ENCODE measurements around the gene PLPPR5. TPM values are rescaled to one million over a fixed set of nuclear protein-coding genes. Genes with fewer than 3 reads are reported as not detected.

PLPPR5 gene
- total RNA-seq, 4 donors from 2014 or later = 0.12 to 0.13 TPM; not detected in 2

GRCh38 chr1:98870959-98871903 lies 133.4 kb downstream of the PLPPR5 start:
- no peak overlapping the region for H3K27ac ChIP-seq
- ATAC-seq = no peak

GRCh38 chr1:98865796-98866195 lies 138.9 kb downstream of the PLPPR5 start:
- Histone ChIP-seq H3K9me3 (no peaks in the 10 kb centered on the region), H3K4me1 (no peaks in the 10 kb centered on the region), H3K4me3 (no peak overlapping the region), H3K36me3 (no peaks in the 10 kb centered on the region), H3K27me3 (peaks cover 5% of the 10 kb centered on the region), H3K27ac (no peak overlapping the region)
- 60 to 67% methylated on average over 1 of the region's 1 CpG for WGBS, 2 donors (ENCODE audit: low coverage in 1 of 2)
- no peak for ATAC-seq
- no peak for TF ChIP-seq EP300 (IDR thresholded peaks at IDR 0.05)

More at GRCh38 chr1:98870959-98871903, 133.4 kb downstream of the PLPPR5 start:
- no peaks in the 10 kb centered on the region for H3K9me3 ChIP-seq
- TF ChIP-seq CTCF (IDR thresholded peaks at IDR 0.05) (no peak), POLR2AphosphoS5 (IDR thresholded peaks at IDR 0.05) (no peak), POLR2A (IDR thresholded peaks at IDR 0.05) (no peak), EP300 (IDR thresholded peaks at IDR 0.05) (no peak)
- H3K36me3 ChIP-seq = no peaks in the 10 kb centered on the region
- no peak overlapping the region for H3K4me3 ChIP-seq
- H3K27me3 ChIP-seq = no peaks in the 10 kb centered on the region
- WGBS, 2 donors (ENCODE audit: low coverage in 1 of 2) = 66 to 79% methylated on average over 7 to 9 of the region's 9 CpGs
- no peaks in the 10 kb centered on the region for H3K4me1 ChIP-seq

GRCh38 chr1:98860329-98860728 lies 144.3 kb downstream of the PLPPR5 start:
- no peaks in the 10 kb centered on the region for H3K9me3 ChIP-seq
- no peak for ATAC-seq
- 46 to 75% methylated on average over 1 of the region's 1 CpG for WGBS, 2 donors (ENCODE audit: low coverage in 1 of 2)
- no peak overlapping the region for H3K4me3 ChIP-seq
- H3K4me1 ChIP-seq = no peaks in the 10 kb centered on the region
- no peaks in the 10 kb centered on the region for H3K27me3 ChIP-seq
- no peak for TF ChIP-seq CTCF (IDR thresholded peaks at IDR 0.05)
- TF ChIP-seq EP300 (IDR thresholded peaks at IDR 0.05) = no peak
- TF ChIP-seq POLR2AphosphoS5 (IDR thresholded peaks at IDR 0.05) = no peak
- no peak for TF ChIP-seq POLR2A (IDR thresholded peaks at IDR 0.05)
- no peak overlapping the region for H3K27ac ChIP-seq
- no peaks in the 10 kb centered on the region for H3K36me3 ChIP-seq

- WGBS, 2 donors (ENCODE audit: low coverage in 1 of 2) = 32 to 41% methylated on average over 4 of the region's 4 CpGs
- Histone ChIP-seq H3K27ac (no peak overlapping the region), H3K9me3 (no peaks in the 10 kb centered on the region), H3K4me1 (no peaks in the 10 kb centered on the region), H3K4me3 (no peak overlapping the region), H3K36me3 (no peaks in the 10 kb centered on the region), H3K27me3 (no peaks in the 10 kb centered on the region)
- no peak for TF ChIP-seq POLR2AphosphoS5 (IDR thresholded peaks at IDR 0.05)
- no peak for TF ChIP-seq CTCF (IDR thresholded peaks at IDR 0.05)
- no peak for ATAC-seq
These were observed 150.5 kb downstream of the PLPPR5 start for GRCh38 chr1:98854137-98854536.

GRCh38 chr1:98849969-98850636 lies 154.6 kb downstream of the PLPPR5 start:
- H3K27me3 ChIP-seq = no peaks in the 10 kb centered on the region
- H3K4me3 ChIP-seq = no peak overlapping the region
- WGBS, 2 donors (ENCODE audit: low coverage in 1 of 2) = 0 to 14% methylated on average over 1 of the region's 1 CpG
- TF ChIP-seq POLR2AphosphoS5 (IDR thresholded peaks at IDR 0.05) = no peak
- no peak for TF ChIP-seq POLR2A (IDR thresholded peaks at IDR 0.05)
- no peak for TF ChIP-seq CTCF (IDR thresholded peaks at IDR 0.05)
- no peak for TF ChIP-seq EP300 (IDR thresholded peaks at IDR 0.05)
- H3K4me1 ChIP-seq = no peaks in the 10 kb centered on the region
- no peaks in the 10 kb centered on the region for H3K9me3 ChIP-seq
- ATAC-seq = no peak
- H3K36me3 ChIP-seq = no peaks in the 10 kb centered on the region
- no peak overlapping the region for H3K27ac ChIP-seq

All from gastroesophageal sphincter (tissue), 4 donors.